Suprapubic skin (tissue), 4 donors: ENCODE measurements around the gene FTH1. TPM values are rescaled to one million over a fixed set of nuclear protein-coding genes. Genes with fewer than 3 reads are reported as not detected.

ENCODE experiments used
- DNase-seq, 2 donors: peaks; one replicate each; pipeline ENCODE4 v3.0.0-alpha.2; 2019; ENCODE audit warnings: low spot score in 2 of 2
- H3K27ac ChIP-seq: fragments of 200-600 bp; sonication (generic); one replicate; pipeline ENCODE4 v1.5.1; 2019
- H3K27me3 ChIP-seq: fragments of 200-600 bp; sonication (generic); one replicate; pipeline ENCODE4 v1.5.1; 2019
- H3K36me3 ChIP-seq: fragments of 200-600 bp; sonication (generic); one replicate; pipeline ENCODE4 v1.5.1; 2019
- H3K4me1 ChIP-seq: fragments of 200-600 bp; sonication (generic); one replicate; pipeline ENCODE4 v1.5.1; 2019
- H3K4me3 ChIP-seq: fragments of 200-600 bp; sonication (generic); one replicate; pipeline ENCODE4 v1.5.1; 2019; ENCODE audit warnings: mild to moderate bottlenecking
- H3K9me3 ChIP-seq: fragments of 200-600 bp; sonication (generic); one replicate; pipeline ENCODE4 v1.5.1; 2019
- EP300 ChIP-seq: sonication (generic); formaldehyde crosslinking; IDR thresholded peaks from one replicate; pipeline ENCODE4 v1.6.1; 2017; ENCODE audit warnings: antibody characterized with exemption
- POLR2A ChIP-seq, 2 donors: fragments of 450-650 bp; IDR thresholded peaks; one replicate each; pipeline ENCODE4 v1.6.1; 2017; ENCODE audit warnings: antibody characterized with exemption in 2 of 2, mild to moderate bottlenecking in 2 of 2, moderate library complexity in 2 of 2
- POLR2AphosphoS5 ChIP-seq, 3 donors: sonication (generic); formaldehyde crosslinking; IDR thresholded peaks; one replicate each; pipeline ENCODE4 v1.6.1; 2017; ENCODE audit warnings: antibody characterized with exemption in 3 of 3
- whole genome bisulfite sequencing: methylation state at CpG from one replicate; pipeline ENCODE4 v1.1.5; 2018; 5-methylcytosine and 5-hydroxymethylcytosine counted together
- total RNA-seq, 4 donors: library from RNA; depleted of rRNA; stranded (reverse); fragments of >200 nt; gene quantifications; one replicate each; pipeline ENCODE4 v1.1.0, GENCODE V29; 2016
- TF ChIP-seq, protein P1 (sequence below), 2 donors: fragments of 200-600 bp in 1 of 2; fragments of 450-650 bp in 1 of 2; sonication (generic) in 1 of 2; IDR thresholded peaks; one replicate each; pipeline ENCODE4 v1.5.1; 2016 to 2019; ENCODE audit warnings: antibody characterized with exemption in 2 of 2, mild to moderate bottlenecking in 1 of 2, moderate library complexity in 1 of 2

Gene FTH1
- total RNA-seq, 4 donors from 2014 or later: 578 to 1,480 (median 967) TPM

DNA sequence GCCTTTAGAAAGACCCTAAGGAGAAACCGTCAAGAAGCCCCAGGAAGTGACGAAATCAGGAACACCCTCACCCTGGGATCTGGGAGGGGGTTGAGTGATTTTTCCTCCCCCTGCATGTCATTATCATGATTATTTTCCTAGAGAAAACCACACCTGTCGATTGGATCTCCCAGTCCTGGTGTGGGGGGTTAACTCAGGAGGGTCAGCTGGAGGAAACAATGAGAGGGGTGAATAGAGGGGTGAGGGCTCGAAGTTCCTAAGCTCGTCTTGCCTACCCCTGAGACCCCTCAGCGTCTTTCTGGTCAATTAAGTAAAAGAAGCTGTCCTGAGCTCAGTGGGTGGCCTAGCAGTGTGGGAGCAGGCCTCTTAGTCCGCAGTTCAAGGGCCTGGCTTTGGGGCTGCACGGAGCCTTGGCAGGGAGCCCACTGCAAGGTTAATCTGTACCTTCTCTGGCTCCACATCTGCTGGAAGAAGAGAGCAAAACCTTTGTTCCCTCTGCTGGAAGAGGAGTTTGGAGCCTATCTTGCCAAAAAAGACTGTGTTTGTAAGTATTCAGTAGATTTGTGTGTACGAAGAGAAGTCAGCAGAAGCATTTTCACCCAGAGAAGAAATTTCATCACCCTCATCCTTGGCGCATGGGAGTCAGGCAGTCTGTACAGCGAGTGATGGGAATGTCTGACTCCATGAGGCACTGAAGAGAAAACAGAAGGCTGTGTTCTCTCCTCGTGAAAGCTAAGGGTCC, 34.2 kb upstream of the FTH1 start:
- no peaks in the 10 kb centered on the region for H3K27me3 ChIP-seq
- H3K9me3 ChIP-seq: peaks cover 4% of the 10 kb centered on the region
- no peak overlapping the region for H3K27ac ChIP-seq
- 75% methylated on average over 11 of the region's 12 CpGs for WGBS
- TF ChIP-seq POLR2AphosphoS5 (IDR thresholded peaks at IDR 0.05): no peak
- TF ChIP-seq EP300: no peak
- TF ChIP-seq, protein P1, sequence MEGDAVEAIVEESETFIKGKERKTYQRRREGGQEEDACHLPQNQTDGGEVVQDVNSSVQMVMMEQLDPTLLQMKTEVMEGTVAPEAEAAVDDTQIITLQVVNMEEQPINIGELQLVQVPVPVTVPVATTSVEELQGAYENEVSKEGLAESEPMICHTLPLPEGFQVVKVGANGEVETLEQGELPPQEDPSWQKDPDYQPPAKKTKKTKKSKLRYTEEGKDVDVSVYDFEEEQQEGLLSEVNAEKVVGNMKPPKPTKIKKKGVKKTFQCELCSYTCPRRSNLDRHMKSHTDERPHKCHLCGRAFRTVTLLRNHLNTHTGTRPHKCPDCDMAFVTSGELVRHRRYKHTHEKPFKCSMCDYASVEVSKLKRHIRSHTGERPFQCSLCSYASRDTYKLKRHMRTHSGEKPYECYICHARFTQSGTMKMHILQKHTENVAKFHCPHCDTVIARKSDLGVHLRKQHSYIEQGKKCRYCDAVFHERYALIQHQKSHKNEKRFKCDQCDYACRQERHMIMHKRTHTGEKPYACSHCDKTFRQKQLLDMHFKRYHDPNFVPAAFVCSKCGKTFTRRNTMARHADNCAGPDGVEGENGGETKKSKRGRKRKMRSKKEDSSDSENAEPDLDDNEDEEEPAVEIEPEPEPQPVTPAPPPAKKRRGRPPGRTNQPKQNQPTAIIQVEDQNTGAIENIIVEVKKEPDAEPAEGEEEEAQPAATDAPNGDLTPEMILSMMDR (IDR thresholded peaks at IDR 0.05): no peak
- TF ChIP-seq POLR2A (IDR thresholded peaks at IDR 0.05): no peak
- no peak for DNase-seq
- no peak overlapping the region for H3K4me3 ChIP-seq
- no peaks in the 10 kb centered on the region for H3K36me3 ChIP-seq
- peaks cover 9% of the 10 kb centered on the region for H3K4me1 ChIP-seq

DNA sequence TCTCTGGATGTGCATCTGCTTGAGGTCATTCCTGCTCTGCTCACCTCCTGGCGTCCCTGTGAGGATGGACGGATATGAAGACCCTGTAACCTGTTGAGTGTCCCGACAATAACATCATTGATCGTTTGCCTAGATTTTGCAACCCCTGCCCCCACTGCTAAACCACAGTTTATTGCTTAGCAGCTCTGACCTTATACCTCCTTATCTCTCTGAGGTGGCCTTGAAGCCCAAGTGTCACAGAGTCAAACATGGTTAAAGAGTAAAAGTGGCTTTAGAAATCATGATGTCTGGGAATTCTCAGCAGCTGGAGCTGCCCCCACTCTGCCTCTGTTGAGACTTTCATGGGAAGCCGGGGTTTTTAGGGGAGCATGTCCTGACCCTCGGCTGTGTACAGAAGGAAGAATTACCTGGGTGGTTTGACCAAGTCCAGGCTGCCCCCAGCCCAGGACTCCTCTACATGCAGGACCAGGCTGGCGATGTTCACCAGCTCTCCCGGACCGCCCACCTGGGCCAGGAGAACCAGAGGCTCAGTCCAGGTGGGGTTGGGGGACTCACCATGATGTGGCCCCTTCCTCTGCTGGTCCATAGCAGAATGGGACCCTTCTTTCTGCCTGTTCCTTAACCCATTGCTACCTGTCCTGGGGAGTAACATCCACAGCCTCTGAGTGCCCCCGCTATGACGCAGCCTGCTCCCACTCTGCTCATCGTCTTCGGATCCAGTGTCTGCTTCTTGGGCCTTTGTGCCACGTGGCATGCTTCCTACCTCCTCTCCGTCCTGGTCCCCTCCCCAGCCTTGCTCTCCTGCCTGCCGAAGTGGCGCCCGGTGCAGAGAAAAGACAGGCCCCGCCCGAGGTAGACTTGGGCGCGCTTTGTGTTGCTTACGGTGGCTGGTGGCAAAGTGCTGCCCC, 33.4 kb upstream of the FTH1 start:
- TF ChIP-seq POLR2AphosphoS5 (IDR thresholded peaks at IDR 0.05) (no peak), POLR2A (IDR thresholded peaks at IDR 0.05) (no peak), EP300 (no peak)
- TF ChIP-seq, protein P1 (IDR thresholded peaks at IDR 0.05): no peak
- Histone ChIP-seq H3K4me1 (peaks cover 9% of the 10 kb centered on the region), H3K9me3 (peaks cover 4% of the 10 kb centered on the region), H3K4me3 (no peak overlapping the region), H3K27ac (no peak overlapping the region), H3K27me3 (no peaks in the 10 kb centered on the region), H3K36me3 (no peaks in the 10 kb centered on the region)
- WGBS: 89% methylated on average over 20 of the region's 23 CpGs
- no peak for DNase-seq

DNA sequence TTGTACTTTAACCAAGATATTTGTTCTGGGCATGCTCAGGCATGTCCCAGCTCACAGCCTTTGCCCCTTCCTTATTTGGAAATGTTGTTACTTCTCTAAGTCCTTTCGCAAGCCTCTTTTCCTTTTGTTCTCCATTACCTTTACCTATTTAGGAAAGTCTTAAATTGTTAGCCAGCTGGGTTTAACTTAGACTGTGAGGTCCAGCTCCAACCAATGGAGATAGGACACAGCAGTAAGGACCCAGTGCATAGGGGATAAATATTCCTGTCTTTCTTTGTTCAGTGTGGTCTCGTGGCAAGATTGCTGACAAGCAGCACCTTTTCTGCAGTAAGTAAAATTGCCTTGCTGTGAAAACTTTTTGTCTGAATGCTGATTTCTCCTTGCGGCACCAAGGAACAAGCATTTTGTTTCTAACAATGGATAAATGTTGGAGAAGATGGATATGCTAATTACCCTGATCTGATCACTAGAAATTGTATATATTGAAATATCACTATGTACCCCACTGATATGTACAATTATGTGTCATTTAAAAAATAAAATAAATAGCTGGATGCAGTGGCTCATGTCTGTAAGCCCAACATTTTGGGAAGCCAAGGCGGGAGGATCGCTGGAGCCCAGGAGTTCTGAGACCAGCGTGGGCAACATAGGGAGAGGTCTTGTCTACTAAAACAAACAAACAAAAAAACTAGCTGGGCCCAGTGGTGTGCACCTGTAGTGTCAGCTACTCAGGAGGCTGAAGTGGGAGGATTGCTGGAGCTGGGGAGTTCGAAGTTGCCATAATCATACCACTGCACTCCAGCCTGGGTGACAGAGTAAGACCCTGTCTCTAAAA, 31.9 kb upstream of the FTH1 start:
- no peak for DNase-seq
- TF ChIP-seq, protein P1 (IDR thresholded peaks at IDR 0.05): no peak
- TF ChIP-seq POLR2A (IDR thresholded peaks at IDR 0.05) (no peak), EP300 (no peak), POLR2AphosphoS5 (IDR thresholded peaks at IDR 0.05) (no peak)
- no peaks in the 10 kb centered on the region for H3K36me3 ChIP-seq
- 93% methylated on average over 7 of the region's 7 CpGs for WGBS
- no peak overlapping the region for H3K27ac ChIP-seq
- H3K4me1 ChIP-seq: no peaks in the 10 kb centered on the region
- peaks cover 4% of the 10 kb centered on the region for H3K9me3 ChIP-seq
- no peak overlapping the region for H3K4me3 ChIP-seq
- H3K27me3 ChIP-seq: no peaks in the 10 kb centered on the region

DNA sequence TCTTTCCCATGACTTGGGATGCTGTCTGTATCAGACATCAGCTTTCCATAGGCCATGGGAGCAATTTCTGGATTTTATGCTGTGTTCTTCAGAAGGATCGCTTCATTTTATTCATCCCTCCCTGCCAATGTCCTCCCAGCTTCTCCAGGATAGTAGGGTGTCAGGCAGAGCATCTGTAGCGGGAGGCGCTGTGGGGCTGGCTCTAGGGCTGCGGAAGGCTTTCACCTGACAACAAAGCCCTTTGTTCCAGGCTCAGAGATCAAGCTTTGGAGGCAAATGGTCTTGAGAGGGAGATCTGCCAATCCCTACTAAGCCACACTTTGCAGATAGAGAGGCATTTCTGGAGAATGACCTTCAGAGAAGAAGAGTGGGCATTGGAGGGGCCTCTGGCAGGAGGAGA, 29.5 kb upstream of the FTH1 start:
- Histone ChIP-seq H3K4me3 (no peak overlapping the region), H3K9me3 (peaks cover 4% of the 10 kb centered on the region), H3K27ac (no peak overlapping the region), H3K36me3 (no peaks in the 10 kb centered on the region), H3K4me1 (no peaks in the 10 kb centered on the region), H3K27me3 (no peaks in the 10 kb centered on the region)
- TF ChIP-seq, protein P1 (IDR thresholded peaks at IDR 0.05): no peak
- no peak for TF ChIP-seq POLR2AphosphoS5 (IDR thresholded peaks at IDR 0.05)
- TF ChIP-seq EP300: no peak
- TF ChIP-seq POLR2A (IDR thresholded peaks at IDR 0.05): no peak
- WGBS: 95% methylated on average over 4 of the region's 4 CpGs
- DNase-seq: no peak
